NCI-H187 treated with DMSO at 0.1 percent for 48 hours (cell line): ENCODE measurements around the gene CCDC146.
"Not testable (repeated sequence)": the region's sequence is repeated elsewhere in the genome, so short reads cannot be mapped to it uniquely, and the experiment has no call there.

Experiments used
- DNase-seq: peaks from one replicate; lab custom pipeline; 2025; lab: John Stamatoyannopoulos, UW

Gene CCDC146

GRCh38 chr7:77121860-77122681 lies at the start of gene CCDC146:
TSS of gene CCDC146 (plus strand) at chr7:77122615. CDS start at chr7:77167669, 45,054 bp downstream.
- peak; percentile 99 for DNase-seq

GRCh38 chr7:77074786-77075396 lies 47.5 kb upstream of the CCDC146 start:
- not testable (repeated sequence) for DNase-seq

- DNase-seq: not testable (repeated sequence)
Observed at GRCh38 chr7:77077060-77077459, 45.4 kb upstream of the CCDC146 start.

GRCh38 chr7:77079112-77079511 lies 43.3 kb upstream of the CCDC146 start:
- DNase-seq: not testable (repeated sequence)

GRCh38 chr7:77079624-77080023 lies 42.8 kb upstream of the CCDC146 start:
- not testable (repeated sequence) for DNase-seq

GRCh38 chr7:77080236-77080635 lies 42.2 kb upstream of the CCDC146 start:
- not testable (repeated sequence) for DNase-seq

- DNase-seq: not testable (repeated sequence)
Observed at GRCh38 chr7:77082192-77082591, 40.2 kb upstream of the CCDC146 start.

GRCh38 chr7:77092301-77092700 lies 30.1 kb upstream of the CCDC146 start:
- DNase-seq: not testable (repeated sequence)

GRCh38 chr7:77100501-77100900 lies 21.9 kb upstream of the CCDC146 start:
- not testable (repeated sequence) for DNase-seq

- not testable (repeated sequence) for DNase-seq
Observed at GRCh38 chr7:77101187-77101586, 21.2 kb upstream of the CCDC146 start.

GRCh38 chr7:77102671-77103070 lies 19.7 kb upstream of the CCDC146 start:
- DNase-seq: not testable (repeated sequence)

GRCh38 chr7:77105904-77106303 lies 16.5 kb upstream of the CCDC146 start:
- DNase-seq: not testable (repeated sequence)

- not testable (repeated sequence) for DNase-seq
Observed at GRCh38 chr7:77107659-77108058, 14.8 kb upstream of the CCDC146 start.

- DNase-seq: not testable (repeated sequence)
Observed at GRCh38 chr7:77108362-77108761, 14.1 kb upstream of the CCDC146 start.

- DNase-seq: not testable (repeated sequence)
Observed at GRCh38 chr7:77112719-77113306, 9.6 kb upstream of the CCDC146 start.

- not testable (repeated sequence) for DNase-seq
Observed at GRCh38 chr7:77125486-77125885, 3.1 kb downstream of the CCDC146 start.

GRCh38 chr7:77127009-77127408 lies 4.6 kb downstream of the CCDC146 start:
- DNase-seq: not testable (repeated sequence)

GRCh38 chr7:77128582-77129410 lies 6.4 kb downstream of the CCDC146 start:
- DNase-seq: not testable (repeated sequence)

GRCh38 chr7:77131781-77132180 lies 9.4 kb downstream of the CCDC146 start:
- DNase-seq: not testable (repeated sequence)

- DNase-seq: not testable (repeated sequence)
Observed at GRCh38 chr7:77138668-77139067, 16.3 kb downstream of the CCDC146 start.

- not testable (repeated sequence) for DNase-seq
Observed at GRCh38 chr7:77140291-77140690, 17.9 kb downstream of the CCDC146 start.

GRCh38 chr7:77152232-77152631 lies 29.8 kb downstream of the CCDC146 start:
- not testable (repeated sequence) for DNase-seq
